ENCODE results near the gene DACT1.

Gene DACT1

GRCh38 chr14:58639842-58640484, 2.2 kb downstream of the DACT1 start:
- TF ChIP-seq, protein P1, sequence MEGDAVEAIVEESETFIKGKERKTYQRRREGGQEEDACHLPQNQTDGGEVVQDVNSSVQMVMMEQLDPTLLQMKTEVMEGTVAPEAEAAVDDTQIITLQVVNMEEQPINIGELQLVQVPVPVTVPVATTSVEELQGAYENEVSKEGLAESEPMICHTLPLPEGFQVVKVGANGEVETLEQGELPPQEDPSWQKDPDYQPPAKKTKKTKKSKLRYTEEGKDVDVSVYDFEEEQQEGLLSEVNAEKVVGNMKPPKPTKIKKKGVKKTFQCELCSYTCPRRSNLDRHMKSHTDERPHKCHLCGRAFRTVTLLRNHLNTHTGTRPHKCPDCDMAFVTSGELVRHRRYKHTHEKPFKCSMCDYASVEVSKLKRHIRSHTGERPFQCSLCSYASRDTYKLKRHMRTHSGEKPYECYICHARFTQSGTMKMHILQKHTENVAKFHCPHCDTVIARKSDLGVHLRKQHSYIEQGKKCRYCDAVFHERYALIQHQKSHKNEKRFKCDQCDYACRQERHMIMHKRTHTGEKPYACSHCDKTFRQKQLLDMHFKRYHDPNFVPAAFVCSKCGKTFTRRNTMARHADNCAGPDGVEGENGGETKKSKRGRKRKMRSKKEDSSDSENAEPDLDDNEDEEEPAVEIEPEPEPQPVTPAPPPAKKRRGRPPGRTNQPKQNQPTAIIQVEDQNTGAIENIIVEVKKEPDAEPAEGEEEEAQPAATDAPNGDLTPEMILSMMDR (IDR thresholded peaks at IDR 0.05; ENCODE audit: borderline replicate concordance, control extremely low read depth, extremely low read depth, insufficient read depth, missing control alignments) = peak; percentile 32
- in situ Hi-C loops (cut with MboI; ENCODE audit: low sequenced_read_pairs, unreplicated experiment) = no loop called here
- no peak for DNase-seq (ENCODE audit: low spot score)

GRCh38 chr14:58640959-58641358, 3.2 kb downstream of the DACT1 start:
- TF ChIP-seq, protein P1 (IDR thresholded peaks at IDR 0.05; ENCODE audit: borderline replicate concordance, control extremely low read depth, extremely low read depth, insufficient read depth, missing control alignments) = no peak
- DNase-seq (ENCODE audit: low spot score) = no peak
- in situ Hi-C loops (cut with MboI; ENCODE audit: low sequenced_read_pairs, unreplicated experiment) = no loop called here

- TF ChIP-seq, protein P1 (IDR thresholded peaks at IDR 0.05; ENCODE audit: borderline replicate concordance, control extremely low read depth, extremely low read depth, insufficient read depth, missing control alignments) = no peak
- in situ Hi-C loops (cut with MboI; ENCODE audit: low sequenced_read_pairs, unreplicated experiment) = no loop called here
- no peak for DNase-seq (ENCODE audit: low spot score)
Measured at GRCh38 chr14:58641509-58641908, 3.7 kb downstream of the DACT1 start.

DNA sequence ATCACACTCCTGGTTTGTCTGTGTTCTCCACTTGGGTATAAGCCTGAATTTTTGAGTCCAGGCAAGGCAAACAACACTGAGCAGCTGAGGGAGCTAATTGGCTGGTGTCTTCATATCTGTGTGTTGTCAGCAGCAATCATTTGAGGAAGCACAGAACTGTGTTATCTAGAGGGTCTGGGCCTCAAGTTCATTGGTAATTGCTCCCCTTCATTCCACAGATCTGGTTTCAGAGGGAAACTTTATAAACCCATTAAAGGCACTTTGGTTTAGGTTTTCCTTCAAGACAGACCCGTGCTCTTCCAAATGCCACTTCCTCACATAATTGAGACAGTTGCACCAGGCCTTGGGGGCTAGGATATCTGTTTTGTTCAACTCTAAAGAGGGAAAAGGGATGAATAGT, 5.6 kb downstream of the DACT1 start:
- TF ChIP-seq, protein P1 (IDR thresholded peaks at IDR 0.05; ENCODE audit: borderline replicate concordance, control extremely low read depth, extremely low read depth, insufficient read depth, missing control alignments) = no peak
- in situ Hi-C loops (cut with MboI; ENCODE audit: low sequenced_read_pairs, unreplicated experiment) = no loop called here
- DNase-seq (ENCODE audit: low spot score) = no peak

GRCh38 chr14:58645641-58646040, 7.9 kb downstream of the DACT1 start:
- TF ChIP-seq, protein P1 (IDR thresholded peaks at IDR 0.05; ENCODE audit: borderline replicate concordance, control extremely low read depth, extremely low read depth, insufficient read depth, missing control alignments) = no peak
- in situ Hi-C loops (cut with MboI; ENCODE audit: low sequenced_read_pairs, unreplicated experiment) = no loop called here
- DNase-seq (ENCODE audit: low spot score) = no peak

GRCh38 chr14:58646479-58646878, 8.7 kb downstream of the DACT1 start:
- DNase-seq (ENCODE audit: low spot score) = no peak

More at GRCh38 chr14:58646479-58646878, 8.7 kb downstream of the DACT1 start:
- TF ChIP-seq, protein P1 (IDR thresholded peaks at IDR 0.05; ENCODE audit: borderline replicate concordance, control extremely low read depth, extremely low read depth, insufficient read depth, missing control alignments) = no peak
- in situ Hi-C loops (cut with MboI; ENCODE audit: low sequenced_read_pairs, unreplicated experiment) = no loop called here

Data from GM13976 (cell line).